ENCODE data around the gene ADGRG3. TPM values are rescaled to one million over a fixed set of nuclear protein-coding genes. Genes with fewer than 3 reads are reported as not detected.

ADGRG3 gene
- total and polyA plus RNA-seq, 2 donors (not counting 1 experiment from before 2014, with no cell fraction given), result not detected

DNA sequence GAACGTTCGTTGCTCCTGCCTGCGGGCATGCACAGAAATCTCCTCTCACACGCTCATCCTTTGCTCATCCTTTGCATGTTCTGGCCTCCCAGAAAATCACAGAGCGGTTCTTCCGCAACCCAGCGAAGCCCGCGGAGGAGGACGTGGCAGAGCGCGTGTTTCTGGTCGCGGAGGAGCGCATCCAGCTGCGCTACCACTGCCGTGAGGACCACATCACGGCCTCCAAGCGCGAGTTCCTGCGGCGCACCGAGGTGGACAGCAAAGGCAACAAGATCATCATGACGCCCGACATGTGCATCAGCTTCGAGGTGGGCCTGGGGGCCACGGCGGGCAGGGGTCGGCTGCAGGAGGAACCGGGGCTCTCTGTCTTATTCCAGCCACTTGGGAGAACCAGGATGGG, 57.9 kb downstream of the ADGRG3 start:
- Mint-ChIP-seq H3K4me3 (no peak overlapping the region), H3K4me1 (peaks cover 5% of the 10 kb centered on the region), H3K27me3 (no peaks in the 10 kb centered on the region), H3K9me3 (ENCODE audit: insufficient read depth) (no peaks in the 10 kb centered on the region), H3K27ac (no peak overlapping the region)
- Histone ChIP-seq H3K9ac (ENCODE audit: low read length) (no peak overlapping the region), H3K4me1 (ENCODE audit: control insufficient read depth in 2 of 2, insufficient read depth in 2 of 2, low read length in 2 of 2) (peaks cover 0 to 8% of the 10 kb centered on the region in 2 donors), H2AFZ (ENCODE audit: insufficient read depth, low read depth, low read length, poor library complexity, severe bottlenecking) (no peak overlapping the region), H3K27me3 (replicated peaks in 1 of 4; ENCODE audit: control extremely low read depth in 1 of 4, control insufficient read depth in 3 of 4, insufficient read depth in 4 of 4, low read length in 3 of 4) (no peaks in the 10 kb centered on the region), H4K20me1 (ENCODE audit: control insufficient read depth, insufficient read depth, low read length, poor library complexity, severe bottlenecking) (no peaks in the 10 kb centered on the region), H3K27ac (ENCODE audit: low read length in 2 of 2) (no peak overlapping the region), H3K9me3 (ENCODE audit: control extremely low read depth in 1 of 3, control insufficient read depth in 2 of 3, insufficient read depth in 1 of 3, low read length in 2 of 3) (peaks cover 0 to 4% (median 0%) of the 10 kb centered on the region in 3 donors), H3K4me2 (replicated peaks; ENCODE audit: low read depth, low read length, poor library complexity, severe bottlenecking) (no peak overlapping the region), H3K79me2 (ENCODE audit: control insufficient read depth, insufficient read depth, low read length) (no peaks in the 10 kb centered on the region), H3K4me3 (ENCODE audit: control extremely low read depth in 1 of 5, extremely low read depth in 1 of 5, insufficient read depth in 1 of 5, low read depth in 2 of 5, low read length in 4 of 5) (no peak overlapping the region), H3K36me3 (replicated peaks in 1 of 2; ENCODE audit: control extremely low read depth in 1 of 2, control insufficient read depth in 1 of 2, extremely low read depth in 1 of 2, insufficient read depth in 2 of 2, low read length in 1 of 2) (no peaks in the 10 kb centered on the region)
- intact Hi-C loops (cut with micrococcal nuclease), result loop anchor here (10.0 kb wide), 1 partner anchor 151 kb away; no protein-coding TSS in a partner anchor
- WGBS (ENCODE audit: insufficient coverage), result 97% methylated on average over 30 of the region's 30 CpGs
- TF ChIP-seq EZH2 (IDR thresholded peaks at IDR 0.05; ENCODE audit: borderline replicate concordance, insufficient read depth, low read depth, low read length, poor library complexity, severe bottlenecking) (no peak), CTCF (IDR thresholded peaks at IDR 0.05) (no peak)
- DNase-seq, result no peak
- ATAC-seq (ENCODE audit: low read depth), result no peak
- ChIA-PET CTCF (no interaction called here), POLR2A (no interaction called here)

DNA sequence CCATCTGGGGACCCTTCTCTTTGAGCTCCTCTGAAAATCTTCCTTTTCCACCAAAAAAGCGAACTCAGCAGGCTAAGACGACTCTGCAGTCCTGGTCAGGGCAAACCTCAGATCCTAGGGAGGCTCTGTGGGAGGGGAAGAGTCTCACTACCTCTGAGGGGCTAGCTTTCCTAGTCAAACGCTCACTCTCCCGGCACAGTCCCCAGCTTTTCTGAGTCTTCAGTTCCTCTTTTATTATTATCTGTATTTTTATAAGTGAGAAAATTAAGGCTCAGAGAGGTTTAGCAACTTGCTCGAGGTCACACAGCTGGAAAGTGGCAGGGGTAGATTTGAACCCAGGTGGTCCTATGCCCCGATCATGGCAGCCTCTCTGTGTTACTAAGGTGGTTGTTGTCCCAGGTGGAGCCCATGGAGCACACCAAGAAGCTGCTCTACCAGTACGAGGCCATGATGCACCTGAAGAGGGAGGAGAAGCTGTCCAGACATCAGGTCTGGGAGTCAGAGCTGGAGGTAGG, 58.4 kb downstream of the ADGRG3 start:
- no peak overlapping the region for H3K9ac ChIP-seq (ENCODE audit: low read length)
- DNase-seq (no peak), ATAC-seq (ENCODE audit: low read depth) (no peak)
- H3K4me1 Mint-ChIP-seq, result peaks cover 5% of the 10 kb centered on the region
- CTCF ChIA-PET, result no interaction called here
- no peak overlapping the region for H3K4me3 Mint-ChIP-seq
- no peak overlapping the region for H3K27ac ChIP-seq (ENCODE audit: low read length in 2 of 2)
- H3K4me3 ChIP-seq (ENCODE audit: control extremely low read depth in 1 of 5, extremely low read depth in 1 of 5, insufficient read depth in 1 of 5, low read depth in 2 of 5, low read length in 4 of 5), result no peak overlapping the region
- H4K20me1 ChIP-seq (ENCODE audit: control insufficient read depth, insufficient read depth, low read length, poor library complexity, severe bottlenecking), result no peaks in the 10 kb centered on the region
- H3K4me1 ChIP-seq (ENCODE audit: control insufficient read depth in 2 of 2, insufficient read depth in 2 of 2, low read length in 2 of 2), result peaks cover 0 to 8% of the 10 kb centered on the region in 2 donors
- no peak overlapping the region for H3K27ac Mint-ChIP-seq
- no peaks in the 10 kb centered on the region for H3K36me3 ChIP-seq (replicated peaks in 1 of 2; ENCODE audit: control extremely low read depth in 1 of 2, control insufficient read depth in 1 of 2, extremely low read depth in 1 of 2, insufficient read depth in 2 of 2, low read length in 1 of 2)
- POLR2A ChIA-PET, result no interaction called here
- 76% methylated on average over 3 of the region's 7 CpGs for WGBS (ENCODE audit: insufficient coverage)
- no peaks in the 10 kb centered on the region for H3K9me3 Mint-ChIP-seq (ENCODE audit: insufficient read depth)
- no peak overlapping the region for H3K4me2 ChIP-seq (replicated peaks; ENCODE audit: low read depth, low read length, poor library complexity, severe bottlenecking)
- H3K79me2 ChIP-seq (ENCODE audit: control insufficient read depth, insufficient read depth, low read length), result no peaks in the 10 kb centered on the region
- no peaks in the 10 kb centered on the region for H3K27me3 Mint-ChIP-seq
- intact Hi-C loops (cut with micrococcal nuclease), result loop anchor here (10.0 kb wide), 1 partner anchor 152 kb away; no protein-coding TSS in a partner anchor
- H3K27me3 ChIP-seq (replicated peaks in 1 of 4; ENCODE audit: control extremely low read depth in 1 of 4, control insufficient read depth in 3 of 4, insufficient read depth in 4 of 4, low read length in 3 of 4), result no peaks in the 10 kb centered on the region
- H2AFZ ChIP-seq (ENCODE audit: insufficient read depth, low read depth, low read length, poor library complexity, severe bottlenecking), result no peak overlapping the region
- peaks cover 0 to 4% (median 0%) of the 10 kb centered on the region in 3 donors for H3K9me3 ChIP-seq (ENCODE audit: control extremely low read depth in 1 of 3, control insufficient read depth in 2 of 3, insufficient read depth in 1 of 3, low read length in 2 of 3)
- TF ChIP-seq EZH2 (IDR thresholded peaks at IDR 0.05; ENCODE audit: borderline replicate concordance, insufficient read depth, low read depth, low read length, poor library complexity, severe bottlenecking) (no peak), CTCF (IDR thresholded peaks at IDR 0.05) (no peak)
